ENCODE data around the gene KDM7A.

Gene KDM7A

GRCh38 chr7:140051820-140052219 lies 125.0 kb downstream of the KDM7A start:
- DNase-seq: no peak

GRCh38 chr7:140050100-140050499 lies 126.7 kb downstream of the KDM7A start:
- no peak for DNase-seq

GRCh38 chr7:140049339-140050024 lies 127.3 kb downstream of the KDM7A start:
- DNase-seq: no peak

GRCh38 chr7:140048989-140049338 lies 127.8 kb downstream of the KDM7A start:
- DNase-seq: no peak

- no peak for DNase-seq
Observed at GRCh38 chr7:140048138-140048537, 128.6 kb downstream of the KDM7A start.

GRCh38 chr7:140047197-140047596 lies 129.6 kb downstream of the KDM7A start:
- DNase-seq: no peak

- DNase-seq: no peak
Observed at GRCh38 chr7:140045697-140046096, 131.1 kb downstream of the KDM7A start.

GRCh38 chr7:140044251-140044650 lies 132.5 kb downstream of the KDM7A start:
- no peak for DNase-seq

GRCh38 chr7:140042386-140042670 lies 134.5 kb downstream of the KDM7A start:
- no peak for DNase-seq

GRCh38 chr7:140041659-140042385 lies 135.0 kb downstream of the KDM7A start:
- no peak for DNase-seq

- no peak for DNase-seq
Observed at GRCh38 chr7:140039896-140040295, 136.9 kb downstream of the KDM7A start.

- no peak for DNase-seq
Observed at GRCh38 chr7:140039066-140039465, 137.7 kb downstream of the KDM7A start.

GRCh38 chr7:140036224-140036962 lies 140.4 kb downstream of the KDM7A start:
- peak; percentile 21 for DNase-seq

- DNase-seq: no peak
Observed at GRCh38 chr7:140035400-140036223, 141.2 kb downstream of the KDM7A start.
